Stimulated activated CD8-positive, alpha-beta memory T cell treated with anti-CD3 and anti-CD28 coated beads, Interleukin-7, amount 100 ng/mL, for 24 hours (primary cell): ENCODE measurements around the gene HDAC2.
"Not testable (repeated sequence)": the region's sequence is repeated elsewhere in the genome, so short reads cannot be mapped to it uniquely, and the experiment has no call there.

ENCODE experiments used
- DNase-seq: peaks from one replicate; pipeline ENCODE4 v3.0.0-alpha.2; 2020; ENCODE audit warnings: low read depth

HDAC2 gene

GRCh38 chr6:113970805-113971676 lies at the start of gene HDAC2:
HDAC2 (minus strand) TSS chr6:113971148; CDS start chr6:113970908, 240 bp downstream.
- DNase-seq: peak; percentile 79

- DNase-seq: no peak
These were observed 49.2 kb upstream of the HDAC2 start for GRCh38 chr6:114020196-114020595.

GRCh38 chr6:114017146-114017545 lies 46.2 kb upstream of the HDAC2 start:
- DNase-seq: not testable (repeated sequence)

- DNase-seq: not testable (repeated sequence)
These were observed 43.2 kb upstream of the HDAC2 start for GRCh38 chr6:114014106-114014505.

GRCh38 chr6:114011486-114011885 lies 40.5 kb upstream of the HDAC2 start:
- not testable (repeated sequence) for DNase-seq

GRCh38 chr6:114010540-114010939 lies 39.6 kb upstream of the HDAC2 start:
- no peak for DNase-seq

- DNase-seq: no peak
These were observed 38.2 kb upstream of the HDAC2 start for GRCh38 chr6:114009192-114009591.

- DNase-seq: no peak
These were observed 37.4 kb upstream of the HDAC2 start for GRCh38 chr6:114008331-114008730.

GRCh38 chr6:114007516-114007915 lies 36.6 kb upstream of the HDAC2 start:
- no peak for DNase-seq

GRCh38 chr6:114001354-114001753 lies 30.4 kb upstream of the HDAC2 start:
- no peak for DNase-seq

GRCh38 chr6:114000069-114000468 lies 29.1 kb upstream of the HDAC2 start:
- DNase-seq: no peak

GRCh38 chr6:113999284-113999683 lies 28.3 kb upstream of the HDAC2 start:
- DNase-seq: no peak

- no peak for DNase-seq
These were observed 27.9 kb upstream of the HDAC2 start for GRCh38 chr6:113998811-113999210.

- no peak for DNase-seq
These were observed 26.2 kb upstream of the HDAC2 start for GRCh38 chr6:113997116-113997515.

- no peak for DNase-seq
These were observed 24.7 kb upstream of the HDAC2 start for GRCh38 chr6:113995634-113996033.

- DNase-seq: no peak
These were observed 24.0 kb upstream of the HDAC2 start for GRCh38 chr6:113994934-113995342.

- DNase-seq: no peak
These were observed 18.7 kb upstream of the HDAC2 start for GRCh38 chr6:113989675-113990074.

- DNase-seq: not testable (repeated sequence)
These were observed 11.7 kb upstream of the HDAC2 start for GRCh38 chr6:113982675-113983074.

GRCh38 chr6:113982055-113982550 lies 11.2 kb upstream of the HDAC2 start:
- DNase-seq: no peak

- DNase-seq: no peak
These were observed 10.1 kb upstream of the HDAC2 start for GRCh38 chr6:113980937-113981554.

- no peak for DNase-seq
These were observed 9.0 kb upstream of the HDAC2 start for GRCh38 chr6:113979937-113980336.

GRCh38 chr6:113978084-113978675 lies 7.2 kb upstream of the HDAC2 start:
- DNase-seq: no peak

- DNase-seq: no peak
These were observed 5.9 kb upstream of the HDAC2 start for GRCh38 chr6:113976806-113977205.
